Measurements from ENCODE around the gene FKBP1C.
"Not testable (repeated sequence)": the region's sequence is repeated elsewhere in the genome, so short reads cannot be mapped to it uniquely, and the experiment has no call there.

DNA sequence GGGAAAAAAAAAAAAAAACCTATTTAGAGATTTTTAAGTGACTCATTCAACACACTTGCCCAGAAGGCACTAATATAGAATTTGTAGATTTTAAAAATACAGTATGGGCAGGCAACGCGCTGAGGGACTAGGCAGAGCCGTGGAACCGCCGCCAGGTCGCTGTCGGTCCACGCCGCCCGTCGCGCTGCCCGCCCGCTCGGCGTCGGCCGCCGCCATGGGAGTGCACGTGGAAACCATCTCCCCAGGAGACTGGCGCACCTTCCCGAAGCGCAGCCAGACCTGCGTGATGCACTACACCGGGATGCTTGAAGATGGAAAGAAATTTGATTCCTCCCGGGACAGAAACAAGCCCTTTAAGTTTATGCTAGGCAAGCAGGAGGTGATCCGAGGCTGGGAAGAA, at the start of gene FKBP1C:
- not testable (repeated sequence) for TF ChIP-seq CTCF (optimal IDR thresholded peaks at IDR 0.05 in 1 of 3, IDR thresholded peaks at IDR 0.05 in 1 of 3, conservative IDR thresholded peaks at IDR 0.05 in 1 of 3; ENCODE audit: extremely low read depth in 1 of 3, insufficient read depth in 2 of 3, low read length in 3 of 3); EZH2 (IDR thresholded peaks at IDR 0.05; ENCODE audit: low read length)

Data from keratinocyte (primary cell).